Spleen (tissue), 11 donors: ENCODE results near the gene CELA2A. TPM values are rescaled to one million over a fixed set of nuclear protein-coding genes. Genes with fewer than 3 reads are reported as not detected.

ENCODE experiments used
- DNase-seq: peaks from one replicate; pipeline ENCODE4 v3.0.0-alpha.2; 2020
- H3K27ac ChIP-seq, 8 donors: fragments of 200-600 bp; sonication (generic) in 7 of 8; 1 replicate in 4 of 8; 2 replicates in 4 of 8; pipeline versions ENCODE4 v1.5.0 to v1.8.0; 2016 to 2021; ENCODE audit warnings: inconsistent platforms in 4 of 8, mild to moderate bottlenecking in 4 of 8, moderate library complexity in 1 of 8
- H3K27me3 ChIP-seq, 7 donors: fragments of 200-600 bp; sonication (generic) in 6 of 7; replicated peaks in 1 of 7; 1 replicate in 4 of 7; 2 replicates in 3 of 7; pipeline versions ENCODE4 v1.5.0 to v1.8.0; 2016 to 2021; ENCODE audit warnings: inconsistent platforms in 3 of 7, mild to moderate bottlenecking in 1 of 7
- H3K36me3 ChIP-seq, 6 donors: fragments of 200-600 bp; sonication (generic) in 5 of 6; 1 replicate in 4 of 6; 2 replicates in 2 of 6; pipeline versions ENCODE4 v1.5.0 to v1.8.0; 2016 to 2021; ENCODE audit warnings: inconsistent platforms in 2 of 6
- H3K4me1 ChIP-seq, 6 donors: fragments of 200-600 bp; sonication (generic) in 5 of 6; 1 replicate in 3 of 6; 2 replicates in 3 of 6; pipeline versions ENCODE4 v1.5.0 to v1.8.0; 2016 to 2021; ENCODE audit warnings: inconsistent platforms in 3 of 6
- H3K4me3 ChIP-seq, 8 donors: fragments of 200-600 bp; sonication (generic) in 7 of 8; 1 replicate in 4 of 8; 2 replicates in 4 of 8; pipeline versions ENCODE4 v1.5.0 to v1.8.0; 2016 to 2021; ENCODE audit warnings: inconsistent platforms in 4 of 8, mild to moderate bottlenecking in 4 of 8, moderate library complexity in 2 of 8
- H3K9me3 ChIP-seq, 8 donors: fragments of 200-600 bp; sonication (generic) in 7 of 8; 1 replicate in 4 of 8; 2 replicates in 4 of 8; pipeline versions ENCODE4 v1.5.0 to v1.8.0; 2016 to 2021; ENCODE audit warnings: inconsistent platforms in 4 of 8
- CTCF ChIP-seq, 11 experiments: fragments of 200-600 bp in 7 of 11; fragments of 450-650 bp in 4 of 11; sonication (generic) in 4 of 11; IDR thresholded peaks in 8 of 11; conservative IDR thresholded peaks in 3 of 11; 1 replicate in 7 of 11; 2 replicates in 4 of 11; pipeline versions ENCODE4 v1.4.0 to v1.8.0; 2016 to 2021; ENCODE audit warnings: antibody characterized with exemption in 11 of 11, inconsistent platforms in 4 of 11, mild to moderate bottlenecking in 1 of 11
- POLR2A ChIP-seq, 3 donors: fragments of 450-650 bp; IDR thresholded peaks; one replicate each; pipeline ENCODE4 v1.5.1; 2017; ENCODE audit warnings: antibody characterized with exemption in 3 of 3, mild to moderate bottlenecking in 1 of 3
- POLR2AphosphoS5 ChIP-seq, 3 donors: sonication (generic); formaldehyde crosslinking; IDR thresholded peaks; one replicate each; pipeline ENCODE4 v1.5.1; 2017; ENCODE audit warnings: antibody characterized with exemption in 3 of 3
- WGBS, 5 donors: extraction: QIAGEN DNeasy Blood & Tissue Kit in 3 of 5; methylation state at CpG; one replicate each; pipeline versions ENCODE4 v1.1.5 to v1.1.7; 2013 to 2018; 5-methylcytosine and 5-hydroxymethylcytosine counted together
- intact Hi-C: fragments of 100-400 bp; cut with DNase I; formaldehyde crosslinking; loops from one replicate; pipeline ENCODE4 v1.15.0; 2023; ENCODE audit warnings: low total_unique reads
- polyA plus RNA-seq, 3 donors: library from polyadenylated mRNA; stranded (reverse); fragments of 200-250 nt; gene quantifications; one replicate each; pipeline ENCODE4 v1.2.1, GENCODE V29; 2013
- total RNA-seq, 7 donors: library from RNA; depleted of rRNA in 3 of 7; stranded (reverse); fragments of >200 nt in 3 of 7; fragmentation: NEBNext Ultra II Directional in 4 of 7; extraction: Animal tissue kit (Norgen Biotek cat#: 25700) in 4 of 7; gene quantifications; one replicate each; pipeline versions ENCODE4 v1.1.0 to v1.2.1, GENCODE V29; 2016 to 2021
- donor health status: healthy with polysubstance abuse.
- donor health status: DM: no; HTN: no; CAD: no; lungs with moderate emphysema.
- donor health status: DM: no; HTN: no; CAD: no.
- donor health status: Bipolar disorder and iron deficiency.
- donor health status: healthy.
- donor health status: DM: no; HTN: no; CAD: no.
- donor health status: DM: yes; HTN: yes; CAD: no.

Gene CELA2A
- total and polyA plus RNA-seq, 10 donors: 0.09 to 0.79 (median 0.30) TPM; not detected in 4

- Histone ChIP-seq H3K4me3 (no peak overlapping the region), H3K4me1 (peaks cover 0 to 6% (median 0%) of the 10 kb centered on the region in 6 donors), H3K36me3 (peaks cover 0 to 87% (median 41%) of the 10 kb centered on the region in 6 donors), H3K27me3 (no peaks in the 10 kb centered on the region), H3K27ac (no peak overlapping the region), H3K9me3 (peaks cover 0 to 5% (median 0%) of the 10 kb centered on the region in 8 donors)
- intact Hi-C loops: no loop called here
- TF ChIP-seq CTCF (IDR thresholded peaks at IDR 0.05 in 8 of 11, conservative IDR thresholded peaks at IDR 0.05 in 3 of 11): peak in 10 of 11 experiments; percentile 26 to 76 (median 64)
- no peak for TF ChIP-seq POLR2AphosphoS5 (IDR thresholded peaks at IDR 0.05)
- 61 to 65% (median 64%) methylated on average over 17 of the region's 17 CpGs for WGBS, 5 donors
- DNase-seq: peak; percentile 85
Observed at GRCh38 chr1:15501208-15502032, 44.9 kb downstream of the CELA2A start.

GRCh38 chr1:15504436-15504835 is 47.9 kb downstream of the CELA2A start:
- Histone ChIP-seq H3K36me3 (peaks cover 0 to 82% (median 39%) of the 10 kb centered on the region in 6 donors), H3K27me3 (no peaks in the 10 kb centered on the region), H3K4me3 (no peak overlapping the region), H3K4me1 (peaks cover 0 to 6% (median 0%) of the 10 kb centered on the region in 6 donors), H3K27ac (no peak overlapping the region), H3K9me3 (no peaks in the 10 kb centered on the region)
- no peak for DNase-seq
- WGBS, 5 donors: 80 to 99% (median 92%) methylated on average over 2 to 4 of the region's 4 CpGs
- TF ChIP-seq POLR2AphosphoS5 (IDR thresholded peaks at IDR 0.05): no peak
- no peak for TF ChIP-seq POLR2A (IDR thresholded peaks at IDR 0.05)
- TF ChIP-seq CTCF (IDR thresholded peaks at IDR 0.05 in 8 of 11, conservative IDR thresholded peaks at IDR 0.05 in 3 of 11): no peak
- intact Hi-C loops: no loop called here

GRCh38 chr1:15506831-15507230 is 50.3 kb downstream of the CELA2A start:
- no peak for TF ChIP-seq CTCF (IDR thresholded peaks at IDR 0.05 in 8 of 11, conservative IDR thresholded peaks at IDR 0.05 in 3 of 11)
- TF ChIP-seq POLR2AphosphoS5 (IDR thresholded peaks at IDR 0.05): no peak
- TF ChIP-seq POLR2A (IDR thresholded peaks at IDR 0.05): no peak
- no peak overlapping the region for H3K27ac ChIP-seq
- no peaks in the 10 kb centered on the region for H3K4me1 ChIP-seq
- DNase-seq: no peak
- no peaks in the 10 kb centered on the region for H3K27me3 ChIP-seq
- no peaks in the 10 kb centered on the region for H3K9me3 ChIP-seq
- H3K36me3 ChIP-seq: peaks cover 0 to 76% (median 31%) of the 10 kb centered on the region in 6 donors
- intact Hi-C loops: no loop called here
- no peak overlapping the region for H3K4me3 ChIP-seq
- WGBS, 5 donors: 94 to 99% (median 96%) methylated on average over 16 to 17 of the region's 17 CpGs

GRCh38 chr1:15507278-15507677 is 50.7 kb downstream of the CELA2A start:
- WGBS, 5 donors: 93 to 98% (median 94%) methylated on average over 5 of the region's 5 CpGs
- Histone ChIP-seq H3K9me3 (no peaks in the 10 kb centered on the region), H3K27me3 (no peaks in the 10 kb centered on the region), H3K4me1 (no peaks in the 10 kb centered on the region), H3K27ac (no peak overlapping the region), H3K36me3 (peaks cover 0 to 76% (median 32%) of the 10 kb centered on the region in 6 donors), H3K4me3 (no peak overlapping the region)
- DNase-seq: no peak
- intact Hi-C loops: no loop called here
- TF ChIP-seq POLR2AphosphoS5 (IDR thresholded peaks at IDR 0.05) (no peak), CTCF (IDR thresholded peaks at IDR 0.05 in 8 of 11, conservative IDR thresholded peaks at IDR 0.05 in 3 of 11) (no peak), POLR2A (IDR thresholded peaks at IDR 0.05) (no peak)
